ENCODE data around the gene TLR9.

Gene TLR9

GRCh38 chr3:52213901-52214300 is 11.5 kb downstream of the TLR9 start:
- Histone ChIP-seq H3K9me3 (ENCODE audit: insufficient read depth, low read length, severe bottlenecking) (no peaks in the 10 kb centered on the region), H3K79me2 (ENCODE audit: insufficient read depth, low read length) (no peaks in the 10 kb centered on the region), H3K4me1 (ENCODE audit: insufficient read depth, low read length) (no peaks in the 10 kb centered on the region), H3K27me3 (ENCODE audit: insufficient read depth, low read length, poor library complexity) (no peaks in the 10 kb centered on the region), H3K36me3 (ENCODE audit: insufficient read depth, low read length) (peaks cover 68% of the 10 kb centered on the region), H4K20me1 (ENCODE audit: insufficient read depth, low read length) (no peaks in the 10 kb centered on the region; the same call in 1 of the 2 replicates), H3K9ac (ENCODE audit: low read depth, low read length) (no peak overlapping the region), H3K4me2 (ENCODE audit: insufficient read depth, low read length) (no peak overlapping the region), H2AFZ (ENCODE audit: low read depth, low read length) (no peak overlapping the region), H3K27ac (ENCODE audit: low read length) (no peak overlapping the region), H3K4me3 (ENCODE audit: low read depth in 1 of 2, low read length in 2 of 2) (no peak overlapping the region)
- DNase-seq (no peak), ATAC-seq (ENCODE audit: insufficient read depth, low read depth) (no peak)
- TF ChIP-seq EZH2 (IDR thresholded peaks at IDR 0.05; ENCODE audit: borderline replicate concordance, low read depth, low read length, severe bottlenecking) (no peak), CTCF (IDR thresholded peaks at IDR 0.05; ENCODE audit: borderline replicate concordance, extremely low read depth, low read length, poor library complexity, severe bottlenecking) (no peak)

GRCh38 chr3:52213005-52213404 is 12.4 kb downstream of the TLR9 start:
- DNase-seq (no peak), ATAC-seq (ENCODE audit: insufficient read depth, low read depth) (no peak)
- H3K27ac ChIP-seq (ENCODE audit: low read length) = no peak overlapping the region
- H3K27me3 ChIP-seq (ENCODE audit: insufficient read depth, low read length, poor library complexity) = no peaks in the 10 kb centered on the region
- no peak for TF ChIP-seq EZH2 (IDR thresholded peaks at IDR 0.05; ENCODE audit: borderline replicate concordance, low read depth, low read length, severe bottlenecking)
- TF ChIP-seq CTCF (IDR thresholded peaks at IDR 0.05; ENCODE audit: borderline replicate concordance, extremely low read depth, low read length, poor library complexity, severe bottlenecking) = no peak
- H3K4me2 ChIP-seq (ENCODE audit: insufficient read depth, low read length) = no peak overlapping the region
- H3K36me3 ChIP-seq (ENCODE audit: insufficient read depth, low read length) = peaks cover 77% of the 10 kb centered on the region
- H3K79me2 ChIP-seq (ENCODE audit: insufficient read depth, low read length) = no peaks in the 10 kb centered on the region
- H3K9me3 ChIP-seq (ENCODE audit: insufficient read depth, low read length, severe bottlenecking) = no peaks in the 10 kb centered on the region
- no peak overlapping the region for H2AFZ ChIP-seq (ENCODE audit: low read depth, low read length)
- no peaks in the 10 kb centered on the region for H3K4me1 ChIP-seq (ENCODE audit: insufficient read depth, low read length)
- H4K20me1 ChIP-seq (ENCODE audit: insufficient read depth, low read length) = no peaks in the 10 kb centered on the region; the same call in 1 of the 2 replicates
- H3K9ac ChIP-seq (ENCODE audit: low read depth, low read length) = no peak overlapping the region
- no peak overlapping the region for H3K4me3 ChIP-seq (ENCODE audit: low read depth in 1 of 2, low read length in 2 of 2)

GRCh38 chr3:52211268-52211891 is 14.1 kb downstream of the TLR9 start:
- TF ChIP-seq CTCF (IDR thresholded peaks at IDR 0.05; ENCODE audit: borderline replicate concordance, extremely low read depth, low read length, poor library complexity, severe bottlenecking) (no peak), EZH2 (IDR thresholded peaks at IDR 0.05; ENCODE audit: borderline replicate concordance, low read depth, low read length, severe bottlenecking) (no peak)
- no peak overlapping the region for H3K9ac ChIP-seq (ENCODE audit: low read depth, low read length)
- no peaks in the 10 kb centered on the region for H3K79me2 ChIP-seq (ENCODE audit: insufficient read depth, low read length)
- H3K27ac ChIP-seq (ENCODE audit: low read length) = no peak overlapping the region
- no peaks in the 10 kb centered on the region for H3K27me3 ChIP-seq (ENCODE audit: insufficient read depth, low read length, poor library complexity)
- ATAC-seq (ENCODE audit: insufficient read depth, low read depth) (no peak), DNase-seq (no peak)
- no peaks in the 10 kb centered on the region for H3K9me3 ChIP-seq (ENCODE audit: insufficient read depth, low read length, severe bottlenecking)
- no peak overlapping the region for H2AFZ ChIP-seq (ENCODE audit: low read depth, low read length)
- H3K4me1 ChIP-seq (ENCODE audit: insufficient read depth, low read length) = no peaks in the 10 kb centered on the region
- no peaks in the 10 kb centered on the region; the same call in 1 of the 2 replicates for H4K20me1 ChIP-seq (ENCODE audit: insufficient read depth, low read length)
- peaks cover 90% of the 10 kb centered on the region for H3K36me3 ChIP-seq (ENCODE audit: insufficient read depth, low read length)
- no peak overlapping the region for H3K4me3 ChIP-seq (ENCODE audit: low read depth in 1 of 2, low read length in 2 of 2)
- no peak overlapping the region for H3K4me2 ChIP-seq (ENCODE audit: insufficient read depth, low read length)

All from DND-41 (cell line).